SK-N-SH (cell line): Measurements from ENCODE around the gene RAPSN. TPM values are rescaled to one million over a fixed set of nuclear protein-coding genes. Genes with fewer than 3 reads are reported as not detected.

ENCODE experiments used
- CTCF ChIA-PET: fragments of 300-600, 350-600 bp; formaldehyde crosslinking; extraction: SDS; loops from one replicate; lab custom pipeline; 2021; lab: Yijun Ruan, JAX
- POLR2A ChIA-PET: fragments of 350-600 bp; sonication (Branson Sonifier 250); formaldehyde crosslinking; extraction: SDS; loops from one replicate; lab custom pipeline; 2020; ENCODE audit warnings: antibody characterized with exemption, inconsistent platforms; lab: Yijun Ruan, JAX
- DNase-seq: peaks from one replicate; pipeline ENCODE4 v3.0.0; 2012
- H2AFZ ChIP-seq: fragments of 200-600 bp; sonication (generic); 2 replicates; pipeline ENCODE4 v1.8.1; 2016; ENCODE audit warnings: antibody characterized with exemption, mild to moderate bottlenecking, low read depth
- H3F3A ChIP-seq: fragments of 200-600 bp; sonication (generic); replicated peaks from 2 replicates; pipeline ENCODE3; 2016; ENCODE audit warnings: antibody characterized with exemption, mild to moderate bottlenecking; ENCODE audit not compliant: insufficient read depth
- H3K27ac ChIP-seq, 2 experiments: fragments of 200-500 bp in 1 of 2; fragments of 200-600 bp in 1 of 2; sonication (Bioruptor generic) in 1 of 2; sonication (generic), shearing (Covaris generic) in 1 of 2; 2 replicates each; pipeline versions ENCODE4 v1.5.1 to v1.6.1; 2014 to 2016; ENCODE audit warnings: low read depth in 2 of 2, inconsistent platforms in 1 of 2, low read length in 1 of 2, mild to moderate bottlenecking in 1 of 2, mixed read lengths in 1 of 2
- H3K27me3 ChIP-seq: fragments of 200-600 bp; sonication (generic), shearing (Covaris generic); 2 replicates; pipeline ENCODE4 v1.6.1; 2016; ENCODE audit warnings: mixed run types; ENCODE audit not compliant: insufficient read depth
- H3K36me3 ChIP-seq, 2 experiments: fragments of 200-500 bp in 1 of 2; fragments of 200-600 bp in 1 of 2; sonication (Bioruptor generic) in 1 of 2; sonication (generic) in 1 of 2; replicated peaks in 1 of 2; 2 replicates each; pipeline versions ENCODE3 to v1.5.1; 2014 to 2016; ENCODE audit warnings: low read length in 1 of 2, mild to moderate bottlenecking in 1 of 2; ENCODE audit not compliant: insufficient read depth in 2 of 2, control insufficient read depth in 1 of 2
- H3K4me1 ChIP-seq, 2 experiments: fragments of 200-500 bp in 1 of 2; fragments of 200-600 bp in 1 of 2; sonication (Bioruptor generic) in 1 of 2; sonication (generic), shearing (Covaris generic) in 1 of 2; 2 replicates each; pipeline versions ENCODE4 v1.5.1 to v1.6.1; 2014 to 2016; ENCODE audit warnings: low read depth in 1 of 2, low read length in 1 of 2, mixed run types in 1 of 2; ENCODE audit not compliant: insufficient read depth in 2 of 2, control insufficient read depth in 1 of 2
- H3K4me2 ChIP-seq: fragments of 200-600 bp; sonication (generic), shearing (Covaris generic); 2 replicates; pipeline ENCODE4 v1.6.1; 2017; ENCODE audit warnings: mixed run types
- H3K4me3 ChIP-seq, 2 experiments: fragments of 200-500 bp in 1 of 2; fragments of 200-600 bp in 1 of 2; sonication (Bioruptor generic) in 1 of 2; sonication (generic), shearing (Covaris generic) in 1 of 2; 2 replicates each; pipeline versions ENCODE4 v1.5.1 to v1.8.1; 2014 to 2016; ENCODE audit warnings: low read depth in 2 of 2, inconsistent platforms in 1 of 2, low read length in 1 of 2, mild to moderate bottlenecking in 1 of 2, mixed read lengths in 1 of 2, moderate library complexity in 1 of 2
- H3K79me2 ChIP-seq: fragments of 200-600 bp; sonication (generic); 2 replicates; pipeline ENCODE4 v1.8.1; 2017; ENCODE audit warnings: mild to moderate bottlenecking; ENCODE audit not compliant: insufficient read depth
- H3K9ac ChIP-seq: fragments of 200-600 bp; sonication (generic); 2 replicates; pipeline ENCODE4 v1.6.1; 2017; ENCODE audit warnings: mixed run types
- H3K9me2 ChIP-seq: fragments of 200-600 bp; sonication (generic); 2 replicates; pipeline ENCODE4 v1.6.1; 2017; ENCODE audit warnings: mixed run types
- H3K9me3 ChIP-seq: fragments of 200-600 bp; sonication (generic); 2 replicates; pipeline ENCODE4 v1.6.1; 2017; ENCODE audit warnings: mixed run types, mild to moderate bottlenecking, moderate library complexity
- H4K20me1 ChIP-seq: fragments of 200-600 bp; sonication (generic); 2 replicates; pipeline ENCODE4 v1.6.1; 2017; ENCODE audit warnings: mild to moderate bottlenecking, mixed run types; ENCODE audit not compliant: insufficient read depth
- CHD2 ChIP-seq: fragments of 150-350 bp; IDR thresholded peaks from 2 replicates; pipeline ENCODE4 v1.6.1; 2018; ENCODE audit warnings: low read length; ENCODE audit not compliant: partially characterized antibody
- CTCF ChIP-seq: fragments of 200-600 bp; sonication (generic); IDR thresholded peaks from 2 replicates; pipeline ENCODE4 v1.6.1; 2017; ENCODE audit warnings: antibody characterized with exemption, mild to moderate bottlenecking, moderate library complexity
- ELF1 ChIP-seq: IDR thresholded peaks from 2 replicates; pipeline ENCODE4 v1.4.0; 2012
- FOSL2 ChIP-seq: IDR thresholded peaks from 2 replicates; pipeline ENCODE4 v1.4.0; 2012; ENCODE audit warnings: low read depth, mild to moderate bottlenecking, moderate library complexity, borderline replicate concordance
- FOXJ3 ChIP-seq: sonication (generic); formaldehyde crosslinking; IDR thresholded peaks from 2 replicates; pipeline ENCODE4 v1.5.1; 2020; ENCODE audit warnings: mild to moderate bottlenecking, missing genetic modification reagents
- MEF2A ChIP-seq: IDR thresholded peaks from 2 replicates; pipeline ENCODE4 v1.4.0; 2012; ENCODE audit warnings: low read depth, borderline replicate concordance
- MXI1 ChIP-seq: IDR thresholded peaks from 2 replicates; pipeline ENCODE4 v1.6.1; 2012; ENCODE audit warnings: mild to moderate bottlenecking, low read depth, low read length, improper control_type of control experiment
- NFIC ChIP-seq: IDR thresholded peaks from 2 replicates; pipeline ENCODE4 v1.4.0; 2012; ENCODE audit warnings: borderline replicate concordance
- NRF1 ChIP-seq: IDR thresholded peaks from 2 replicates; pipeline ENCODE4 v1.6.1; 2012; ENCODE audit warnings: low read depth, mild to moderate bottlenecking, low read length
- POLR2AphosphoS5 ChIP-seq: IDR thresholded peaks from 2 replicates; pipeline ENCODE4 v1.6.1; 2012; ENCODE audit warnings: low read depth, low read length
- RAD21 ChIP-seq: IDR thresholded peaks from 2 replicates; pipeline ENCODE4 v1.6.1; 2012; ENCODE audit warnings: mild to moderate bottlenecking, low read length
- RCOR1 ChIP-seq: fragments of 150-350 bp; IDR thresholded peaks from 2 replicates; pipeline ENCODE4 v1.6.1; 2017; ENCODE audit warnings: antibody characterized with exemption, low read length
- REST ChIP-seq: IDR thresholded peaks from 2 replicates; pipeline ENCODE4 v1.6.1; 2012; ENCODE audit warnings: mild to moderate bottlenecking, low read depth, low read length, moderate library complexity
- SMC3 ChIP-seq: IDR thresholded peaks from 2 replicates; pipeline ENCODE4 v1.6.1; 2012; ENCODE audit warnings: low read depth, low read length, improper control_type of control experiment
- TCF12 ChIP-seq: IDR thresholded peaks from 2 replicates; pipeline ENCODE4 v1.4.0; 2012
- TEAD4 ChIP-seq: IDR thresholded peaks from 2 replicates; pipeline ENCODE4 v1.4.0; 2012; ENCODE audit warnings: mild to moderate bottlenecking, borderline replicate concordance; ENCODE audit not compliant: insufficient read depth
- USF1 ChIP-seq: IDR thresholded peaks from 2 replicates; pipeline ENCODE4 v1.4.0; 2012; ENCODE audit warnings: low read depth, borderline replicate concordance
- USF2 ChIP-seq: fragments of 150-350 bp; IDR thresholded peaks from 2 replicates; pipeline ENCODE4 v1.6.1; 2017; ENCODE audit warnings: antibody characterized with exemption, low read length, low read depth, borderline replicate concordance
- ZBTB33 ChIP-seq: IDR thresholded peaks from 2 replicates; pipeline ENCODE4 v1.4.0; 2012; ENCODE audit warnings: low read depth, borderline replicate concordance
- WGBS: methylation state at CpG from one replicate; pipeline ENCODE4 v1.1.6; 2017; ENCODE audit warnings: low lambda C conversion rate; 5-methylcytosine and 5-hydroxymethylcytosine counted together
- polyA plus RNA-seq, 3 experiments: library from polyadenylated mRNA; depleted of rRNA; stranded (reverse); fragments of >200 nt; gene quantifications; 2 replicates each; pipeline ENCODE4 v1.2.3, GENCODE V29; 2012

Gene RAPSN
- polyA plus RNA-seq, 1 of the 3 experiments (the other 2 are of a cell fraction) = 0.07 TPM

- Histone ChIP-seq H3K9me3 (no peaks in the 10 kb centered on the region), H3K9me2 (no peaks in the 10 kb centered on the region), H3F3A (peaks cover 8% of the 10 kb centered on the region)
- no peak for TF ChIP-seq USF2
- TF ChIP-seq SMC3 = no peak
- TF ChIP-seq NFIC = no peak
- TF ChIP-seq CHD2 = no peak
- no peak for TF ChIP-seq RCOR1
- no peak for TF ChIP-seq MEF2A
- no peak for TF ChIP-seq POLR2AphosphoS5
- TF ChIP-seq ZBTB33 = no peak
- no peak for TF ChIP-seq FOSL2
- no peak for TF ChIP-seq TEAD4
- TF ChIP-seq CTCF = no peak
- TF ChIP-seq TCF12 = no peak
- TF ChIP-seq USF1 = no peak
- no peak for TF ChIP-seq RAD21
- TF ChIP-seq REST = no peak
- TF ChIP-seq NRF1 = no peak
- TF ChIP-seq MXI1 = no peak
- no peak for TF ChIP-seq ELF1
- TF ChIP-seq FOXJ3 (CRISPR knock-in tag) = no peak
- TF ChIP-seq, all 33 proteins: peak for 0
- no peak overlapping the region for H3K27ac ChIP-seq
- H3K9ac ChIP-seq = no peak overlapping the region
- WGBS = 88% methylated on average over 2 of the region's 3 CpGs
- POLR2A ChIA-PET = no interaction called here
- H2AFZ ChIP-seq = no peak overlapping the region
- H3K4me3 ChIP-seq = no peak overlapping the region
- H3K79me2 ChIP-seq = no peaks in the 10 kb centered on the region
- CTCF ChIA-PET = interaction anchor here (1.2 kb wide), 1 partner anchor 25 kb away, joined by 4 read pairs; no protein-coding TSS in a partner anchor
- H3K36me3 ChIP-seq = no peaks in the 10 kb centered on the region
- no peaks in the 10 kb centered on the region for H3K27me3 ChIP-seq
- DNase-seq = no peak
- no peak overlapping the region for H3K4me2 ChIP-seq
- H4K20me1 ChIP-seq = no peaks in the 10 kb centered on the region
- H3K4me1 ChIP-seq = no peaks in the 10 kb centered on the region
Measured at GRCh38 chr11:47436726-47437125, 12.2 kb downstream of the RAPSN start.
